CD4-positive, alpha-beta memory T cell (primary cell): Measurements from ENCODE around the gene ODF2. TPM values are rescaled to one million over a fixed set of nuclear protein-coding genes. Genes with fewer than 3 reads are reported as not detected.
"Not testable (repeated sequence)": the region's sequence is repeated elsewhere in the genome, so short reads cannot be mapped to it uniquely, and the experiment has no call there.

ENCODE experiments used
- CTCF ChIA-PET: fragments of 350-600 bp; sonication (Branson Sonifier 250); formaldehyde crosslinking; loops from one replicate; lab custom pipeline; 2021; ENCODE audit warnings: inconsistent platforms; ENCODE audit not compliant: partially characterized antibody; lab: Charles Lee
- POLR2A ChIA-PET: fragments of 350-600 bp; sonication (Branson Sonifier 250); formaldehyde crosslinking; loops from one replicate; lab custom pipeline; 2021; ENCODE audit not compliant: partially characterized antibody; lab: Charles Lee
- DNase-seq, 5 donors: peaks; one replicate each; pipeline versions ENCODE4 v3.0.0 to v3.0.0-alpha.2; 2020 to 2022; ENCODE audit warnings: mixed read lengths in 1 of 5
- H3K27ac ChIP-seq: one replicate; pipeline ENCODE4 v1.7.0; 2013; ENCODE audit warnings: low read depth, low read length
- H3K27me3 ChIP-seq: 2 replicates; pipeline ENCODE4 v1.7.0; 2013; ENCODE audit warnings: mild to moderate bottlenecking, low read length, moderate library complexity; ENCODE audit not compliant: insufficient read depth
- H3K36me3 ChIP-seq: 2 replicates; pipeline ENCODE4 v1.7.0; 2013; ENCODE audit warnings: mild to moderate bottlenecking, low read length, moderate library complexity; ENCODE audit not compliant: insufficient read depth
- H3K4me1 ChIP-seq: 2 replicates; pipeline ENCODE4 v1.7.0; 2013; ENCODE audit warnings: mild to moderate bottlenecking, low read length, moderate library complexity; ENCODE audit not compliant: insufficient read depth
- H3K4me3 ChIP-seq, 2 donors: one replicate each; pipeline ENCODE4 v1.7.0; 2013; ENCODE audit warnings: low read length in 2 of 2, mild to moderate bottlenecking in 1 of 2
- H3K9me3 ChIP-seq, 2 donors: one replicate each; pipeline ENCODE4 v1.7.0; 2013; ENCODE audit warnings: low read length in 2 of 2, control low read depth in 1 of 2; ENCODE audit not compliant: control insufficient read depth in 1 of 2
- H3K27ac Mint-ChIP-seq, 7 donors: one replicate each; pipeline ENCODE4 v1.8.0; 2020 to 2021; ENCODE audit warnings: mixed read lengths in 7 of 7, mild to moderate bottlenecking in 6 of 7, inconsistent platforms in 3 of 7, moderate library complexity in 3 of 7
- H3K27me3 Mint-ChIP-seq, 2 donors: one replicate each; pipeline ENCODE4 v1.8.0; 2020 to 2021; ENCODE audit warnings: mixed read lengths in 2 of 2
- H3K36me3 Mint-ChIP-seq, 2 donors: one replicate each; pipeline ENCODE4 v1.8.0; 2020 to 2021; ENCODE audit warnings: mixed read lengths in 2 of 2, inconsistent platforms in 1 of 2, mild to moderate bottlenecking in 1 of 2
- H3K4me1 Mint-ChIP-seq, 4 donors: one replicate each; pipeline ENCODE4 v1.8.0; 2020 to 2021; ENCODE audit warnings: mixed read lengths in 4 of 4, mild to moderate bottlenecking in 1 of 4
- H3K4me3 Mint-ChIP-seq, 8 donors: one replicate each; pipeline ENCODE4 v1.8.0; 2020 to 2021; ENCODE audit warnings: mixed read lengths in 8 of 8, mild to moderate bottlenecking in 7 of 8, moderate library complexity in 6 of 8, inconsistent platforms in 3 of 8
- H3K9me3 Mint-ChIP-seq, 8 donors: one replicate each; pipeline ENCODE4 v1.8.0; 2020 to 2021; ENCODE audit warnings: mixed read lengths in 8 of 8, mild to moderate bottlenecking in 5 of 8, inconsistent platforms in 3 of 8, moderate library complexity in 1 of 8
- intact Hi-C: fragments of 100-400 bp; cut with micrococcal nuclease; formaldehyde crosslinking; loops from one replicate; pipeline ENCODE4 v1.15.1; 2023
- polyA plus RNA-seq, 2 donors: library from polyadenylated mRNA; unstranded; fragments of 300-500 nt; fragmentation: Illumina TruSeq; gene quantifications; one replicate each; pipeline ENCODE4 v1.2.3, GENCODE V29; 2021
- total RNA-seq, 2 experiments: library from RNA; stranded (reverse); gene quantifications; one replicate each; pipeline ENCODE4 v1.2.3, GENCODE V29; 2021

The ODF2 gene
- total and polyA plus RNA-seq, 4 experiments from 2014 or later: 10.0 to 33.6 (median 28.5) TPM

- Histone ChIP-seq H3K4me1 (peaks cover 21% of the 10 kb centered on the region), H3K36me3 (peaks cover 13% of the 10 kb centered on the region)
- intact Hi-C loops: loop anchor here (10.0 kb wide), 1 partner anchor 139 kb away; no protein-coding TSS in a partner anchor
- POLR2A ChIA-PET: interaction anchor here (3.3 kb wide), 1 partner anchor 49 kb away, joined by 59 read pairs; the partner anchor contains the start of gene SPTAN1
- Mint-ChIP-seq H3K4me1 (peaks cover 8 to 34% (median 17%) of the 10 kb centered on the region in 4 donors), H3K27ac (peak overlapping the region in 6 of 7 donors; percentile 19 to 96 (median 58)), H3K4me3 (peak overlapping the region in 6 of 8 donors; percentile 20 to 100 (median 71)), H3K36me3 (peaks cover 11 to 34% of the 10 kb centered on the region in 2 donors)
- H3K9me3 Mint-ChIP-seq, H3K27me3 Mint-ChIP-seq, CTCF ChIA-PET, DNase-seq, H3K4me3 ChIP-seq, H3K27me3 ChIP-seq, H3K27ac ChIP-seq, H3K9me3 ChIP-seq: not testable (repeated sequence)
Observed at GRCh38 chr9:128503415-128503825, 47.6 kb downstream of the ODF2 start.

GRCh38 chr9:128503870-128504269 is 48.1 kb downstream of the ODF2 start:
- intact Hi-C loops: loop anchor here (1.0 to 10.0 kb wide), 4 partner anchors 48 to 152 kb away; partner anchors contain the start of genes DYNC2I2, ODF2 and SPTAN1
- no peak for DNase-seq
- ChIA-PET CTCF (no interaction called here), POLR2A (interaction anchor here (1.1 to 3.3 kb wide), 2 partner anchors 49 to 181 kb away, joined by 3 to 59 read pairs; partner anchors contain the start of gene SPTAN1)
- peaks cover 10 to 38% (median 21%) of the 10 kb centered on the region in 4 donors for H3K4me1 Mint-ChIP-seq
- Histone ChIP-seq H3K36me3 (peaks cover 13% of the 10 kb centered on the region), H3K9me3 (no peaks in the 10 kb centered on the region), H3K27ac (peak overlapping the region; percentile 91), H3K4me3 (peak overlapping the region in 1 of 2 donors; percentile 100), H3K4me1 (peaks cover 21% of the 10 kb centered on the region), H3K27me3 (no peaks in the 10 kb centered on the region)
- no peaks in the 10 kb centered on the region for H3K9me3 Mint-ChIP-seq
- peaks cover 12 to 34% of the 10 kb centered on the region in 2 donors for H3K36me3 Mint-ChIP-seq
- no peaks in the 10 kb centered on the region for H3K27me3 Mint-ChIP-seq
- H3K4me3 Mint-ChIP-seq: peak overlapping the region; percentile 69 to 100 (median 98)
- peak overlapping the region in 6 of 7 donors; percentile 41 to 98 (median 72) for H3K27ac Mint-ChIP-seq

- Histone ChIP-seq H3K4me3 (peak within 1 kb of the TSS; percentile 96 to 100), H3K27me3 (no peaks in the 10 kb centered on the region), H3K36me3 (peaks cover 18% of the 10 kb centered on the region), H3K4me1 (peaks cover 21% of the 10 kb centered on the region), H3K27ac (peak within 1 kb of the TSS; percentile 91), H3K9me3 (no peaks in the 10 kb centered on the region)
- peak within 1 kb of the TSS; percentile 96 to 100 (median 99) for H3K4me3 Mint-ChIP-seq
- CTCF ChIA-PET: interaction anchor here (1.1 to 1.4 kb wide), 3 partner anchors 9 to 143 kb away, joined by 3 to 4 read pairs (median 3); no protein-coding TSS in a partner anchor
- intact Hi-C loops: loop anchor here (1.0 to 10.0 kb wide), 4 partner anchors 48 to 152 kb away; partner anchors contain the start of genes DYNC2I2, ODF2 and SPTAN1
- peak; percentile 92 to 96 (median 95) for DNase-seq
- peaks cover 17 to 37% of the 10 kb centered on the region in 2 donors for H3K36me3 Mint-ChIP-seq
- no peaks in the 10 kb centered on the region for H3K27me3 Mint-ChIP-seq
- POLR2A ChIA-PET: interaction anchor here (0.5 to 3.3 kb wide), 15 partner anchors 13 to 325 kb away, joined by 3 to 59 read pairs (median 4); partner anchors contain the start of genes ENDOG, GOLGA2, ODF2 and SET
- H3K27ac Mint-ChIP-seq: peak within 1 kb of the TSS; percentile 96 to 100 (median 99)
- H3K9me3 Mint-ChIP-seq: no peaks in the 10 kb centered on the region
- H3K4me1 Mint-ChIP-seq: peaks cover 13 to 45% (median 25%) of the 10 kb centered on the region in 4 donors
Observed at GRCh38 chr9:128504485-128505413, 48.9 kb downstream of the ODF2 start, which contains the start of gene GLE1. TSS of gene GLE1 (plus strand) at chr9:128504719. CDS start at chr9:128504806, 87 bp downstream.

GRCh38 chr9:128505414-128505765 is 49.6 kb downstream of the ODF2 start:
- H3K9me3 Mint-ChIP-seq: no peaks in the 10 kb centered on the region
- no peaks in the 10 kb centered on the region for H3K27me3 Mint-ChIP-seq
- H3K27ac Mint-ChIP-seq: peak overlapping the region; percentile 81 to 100 (median 98)
- no peaks in the 10 kb centered on the region for H3K27me3 ChIP-seq
- H3K4me1 Mint-ChIP-seq: peaks cover 13 to 45% (median 25%) of the 10 kb centered on the region in 4 donors
- peak overlapping the region; percentile 96 to 100 (median 99) for H3K4me3 Mint-ChIP-seq
- POLR2A ChIA-PET: interaction anchor here (0.5 to 3.3 kb wide), 15 partner anchors 12 to 1716 kb away, joined by 3 to 59 read pairs (median 4); partner anchors contain the start of genes ENDOG, GOLGA2, ODF2 and SET
- intact Hi-C loops: loop anchor here (10.0 kb wide), 1 partner anchor 141 kb away; no protein-coding TSS in a partner anchor
- no peak for DNase-seq
- CTCF ChIA-PET: interaction anchor here (1.1 to 1.4 kb wide), 3 partner anchors 8 to 143 kb away, joined by 3 to 4 read pairs (median 3); no protein-coding TSS in a partner anchor
- H3K36me3 ChIP-seq: peaks cover 17% of the 10 kb centered on the region
- peak overlapping the region; percentile 91 for H3K27ac ChIP-seq
- H3K9me3 ChIP-seq: no peaks in the 10 kb centered on the region
- H3K4me1 ChIP-seq: peaks cover 21% of the 10 kb centered on the region
- peaks cover 12 to 34% of the 10 kb centered on the region in 2 donors for H3K36me3 Mint-ChIP-seq
- peak overlapping the region; percentile 96 to 100 for H3K4me3 ChIP-seq

DNA sequence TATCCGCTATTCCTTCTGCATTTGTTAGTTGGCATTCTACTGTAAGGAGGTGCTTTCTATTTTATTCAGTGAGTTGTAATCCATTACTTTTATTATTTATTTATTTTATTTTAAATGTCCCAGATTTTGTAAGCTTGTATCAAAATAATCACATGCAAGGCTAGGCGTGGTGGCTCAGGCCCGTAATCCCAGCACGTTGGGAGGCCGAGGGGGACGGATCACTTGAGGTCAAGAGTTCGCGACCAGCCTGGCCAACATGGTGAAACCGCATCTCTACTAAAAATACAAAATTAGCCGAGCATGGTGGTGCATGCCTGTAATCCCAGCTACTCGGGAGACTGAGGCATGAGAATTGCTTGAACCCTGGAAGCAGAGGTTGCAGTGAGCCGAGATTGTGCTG is 50.1 kb downstream of the ODF2 start:
- peaks cover 21% of the 10 kb centered on the region for H3K4me1 ChIP-seq
- H3K4me1 Mint-ChIP-seq: peaks cover 13 to 45% (median 25%) of the 10 kb centered on the region in 4 donors
- not testable (repeated sequence) for H3K27ac ChIP-seq, DNase-seq, H3K9me3 ChIP-seq, H3K27me3 ChIP-seq, H3K4me3 ChIP-seq, H3K27me3 Mint-ChIP-seq, H3K9me3 Mint-ChIP-seq
- CTCF ChIA-PET: interaction anchor here (1.1 to 1.4 kb wide), 2 partner anchors 8 to 67 kb away, joined by 3 to 4 read pairs; no protein-coding TSS in a partner anchor
- H3K36me3 Mint-ChIP-seq: peaks cover 12 to 29% of the 10 kb centered on the region in 2 donors
- H3K4me3 Mint-ChIP-seq: peak overlapping the region in 6 of 8 donors; percentile 26 to 100 (median 97)
- peaks cover 17% of the 10 kb centered on the region for H3K36me3 ChIP-seq
- POLR2A ChIA-PET: interaction anchor here (0.6 to 3.3 kb wide), 8 partner anchors 12 to 1716 kb away, joined by 3 to 59 read pairs (median 3); partner anchors contain the start of genes NTMT1, ODF2, SPOUT1 and SPTAN1
- intact Hi-C loops: loop anchor here (10.0 kb wide), 1 partner anchor 141 kb away; no protein-coding TSS in a partner anchor
- H3K27ac Mint-ChIP-seq: peak overlapping the region in 2 of 7 donors; percentile 77 to 81

DNA sequence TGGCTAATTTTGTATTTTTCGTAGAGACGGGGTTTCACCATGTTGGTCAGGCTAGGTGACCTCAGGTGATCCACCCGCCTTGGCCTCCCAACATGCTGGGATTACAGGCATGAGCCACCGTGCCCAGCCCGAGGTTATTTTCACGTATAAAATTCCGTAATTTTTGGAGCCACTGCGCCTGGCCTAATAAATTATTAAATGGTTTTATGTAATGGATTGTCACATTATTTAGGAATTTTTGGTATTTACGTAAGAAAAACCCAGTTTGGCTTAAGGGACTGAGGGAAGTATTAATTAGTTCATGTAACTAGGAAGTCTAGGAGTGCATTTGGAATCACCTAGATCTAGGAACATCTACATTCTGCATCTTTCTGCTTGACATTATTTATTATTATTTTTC is 57.0 kb downstream of the ODF2 start:
- peaks cover 36 to 52% of the 10 kb centered on the region in 2 donors for H3K36me3 Mint-ChIP-seq
- H3K27ac Mint-ChIP-seq: no peak overlapping the region
- Histone ChIP-seq H3K27me3 (no peaks in the 10 kb centered on the region), H3K4me1 (peaks cover 9% of the 10 kb centered on the region), H3K4me3 (no peak overlapping the region), H3K27ac (no peak overlapping the region), H3K36me3 (peaks cover 28% of the 10 kb centered on the region), H3K9me3 (no peaks in the 10 kb centered on the region)
- no peaks in the 10 kb centered on the region for H3K9me3 Mint-ChIP-seq
- intact Hi-C loops: no loop called here
- POLR2A ChIA-PET: interaction anchor here (0.9 to 1.5 kb wide), 2 partner anchors 40 kb away, joined by 3 to 5 read pairs; partner anchors contain the start of gene SPTAN1
- H3K4me1 Mint-ChIP-seq: peaks cover 10 to 25% (median 17%) of the 10 kb centered on the region in 4 donors
- no peak overlapping the region for H3K4me3 Mint-ChIP-seq
- H3K27me3 Mint-ChIP-seq: no peaks in the 10 kb centered on the region
- CTCF ChIA-PET: interaction anchor here (1.3 kb wide), 1 partner anchor 8 kb away, joined by 3 read pairs; no protein-coding TSS in a partner anchor
- DNase-seq: no peak
